Activated effector memory CD4-positive, alpha-beta T cell treated with anti-CD3 and anti-CD28 coated beads, Interleukin-2, amount 50 U/mL, for 16 hours (primary cell): ENCODE measurements around the gene CENPVL3.
"Not testable (repeated sequence)": the region's sequence is repeated elsewhere in the genome, so short reads cannot be mapped to it uniquely, and the experiment has no call there.

ENCODE experiments used
- DNase-seq: peaks from one replicate; pipeline ENCODE4 v3.0.0-alpha.2; 2020

The CENPVL3 gene

DNA sequence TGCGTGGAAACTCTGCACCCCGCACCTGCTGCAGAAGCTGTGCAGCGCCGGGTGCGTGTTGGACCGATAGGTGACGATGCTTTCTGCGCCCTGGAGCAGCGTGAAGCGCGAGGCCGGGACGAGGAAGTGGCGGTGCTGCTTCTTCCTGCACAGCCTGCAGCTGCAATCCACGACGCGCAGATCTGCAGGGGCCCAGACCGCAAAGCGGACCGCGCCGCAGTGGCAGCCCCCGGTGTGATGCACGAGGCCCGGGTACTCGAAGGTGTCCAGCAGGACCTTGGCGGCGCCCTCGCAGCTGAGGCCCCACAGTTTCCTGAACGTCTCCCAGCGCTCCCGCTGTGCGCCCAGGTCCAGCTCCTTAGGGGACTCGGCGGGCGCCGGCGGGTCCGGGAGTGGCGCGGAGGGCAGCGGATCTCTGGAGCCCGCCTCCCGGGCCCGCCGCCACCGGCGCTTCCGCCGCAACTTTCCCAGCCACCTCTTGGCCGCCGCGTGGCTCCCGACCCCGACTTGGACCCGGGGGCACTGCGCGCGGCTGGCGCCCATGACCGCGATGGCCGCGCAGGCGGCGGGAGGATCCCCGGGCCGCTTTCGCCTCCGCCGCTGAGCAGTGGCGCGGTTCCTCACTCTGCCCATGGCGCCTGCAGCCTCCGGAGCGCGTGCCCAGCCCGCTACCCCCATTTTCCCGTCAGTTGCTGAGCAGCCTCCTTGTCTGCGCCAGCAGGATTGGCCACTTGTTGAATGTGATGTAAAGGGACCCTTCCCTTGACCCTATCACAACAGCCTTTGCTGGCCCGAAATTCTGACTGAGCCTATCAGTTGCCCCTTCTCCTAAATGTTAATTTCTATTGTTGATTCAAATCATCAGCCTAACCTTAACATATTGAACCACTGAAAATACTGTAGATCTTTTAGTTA, at the start of gene CENPVL3:
CENPVL3 (minus strand) TSS at position 672 of the 915 bp plus-strand sequence; CDS start at position 633, 39 bp downstream.
- DNase-seq: not testable (repeated sequence)

- DNase-seq: no peak
These were observed 47.3 kb upstream of the CENPVL3 start for GRCh38 chrX:51665981-51666380.

DNA sequence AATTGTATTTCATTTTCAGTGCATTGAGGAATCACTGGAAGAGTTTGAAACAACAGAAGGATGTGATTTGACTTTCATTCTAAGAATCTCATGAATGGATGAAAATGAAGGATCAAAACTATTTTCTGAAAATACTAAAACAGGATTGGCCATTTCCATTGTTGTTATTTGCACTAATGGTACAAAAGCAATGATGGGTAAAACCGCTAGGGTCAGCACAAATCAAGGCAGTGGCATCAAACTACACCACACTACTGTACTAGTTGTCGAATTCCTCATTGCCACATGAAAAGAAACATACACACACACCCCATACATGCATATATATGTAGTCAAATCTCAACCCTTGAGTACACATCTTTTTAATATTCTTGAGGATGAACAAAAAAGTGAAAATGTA, 24.7 kb upstream of the CENPVL3 start:
- no peak for DNase-seq

GRCh38 chrX:51641421-51642021, 22.8 kb upstream of the CENPVL3 start:
- DNase-seq: no peak

- DNase-seq: not testable (repeated sequence)
These were observed 17.8 kb upstream of the CENPVL3 start for GRCh38 chrX:51636511-51636910.

- no peak for DNase-seq
These were observed 4.2 kb downstream of the CENPVL3 start for GRCh38 chrX:51614353-51615012.

- no peak for DNase-seq
These were observed 9.9 kb downstream of the CENPVL3 start for GRCh38 chrX:51608766-51609165.

DNA sequence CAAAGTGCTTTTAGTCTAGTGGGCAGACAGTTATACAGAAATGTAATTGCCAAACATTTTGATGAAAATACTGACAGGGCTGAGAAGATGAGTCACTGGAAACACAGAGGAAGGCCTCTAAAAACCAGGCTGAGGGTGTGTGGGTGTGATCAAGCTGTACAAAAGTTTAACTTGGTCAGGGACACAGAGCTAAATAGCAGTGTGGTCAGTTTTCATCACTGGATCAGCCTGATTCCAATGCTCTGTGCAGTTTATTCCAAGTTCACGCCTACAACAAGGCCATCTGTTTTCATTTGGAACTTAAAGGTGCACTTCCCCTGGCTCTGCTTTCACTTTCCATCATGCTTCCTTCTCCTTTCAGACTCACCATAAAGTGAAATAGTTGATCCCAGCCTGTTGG, 10.6 kb downstream of the CENPVL3 start:
- no peak for DNase-seq

DNA sequence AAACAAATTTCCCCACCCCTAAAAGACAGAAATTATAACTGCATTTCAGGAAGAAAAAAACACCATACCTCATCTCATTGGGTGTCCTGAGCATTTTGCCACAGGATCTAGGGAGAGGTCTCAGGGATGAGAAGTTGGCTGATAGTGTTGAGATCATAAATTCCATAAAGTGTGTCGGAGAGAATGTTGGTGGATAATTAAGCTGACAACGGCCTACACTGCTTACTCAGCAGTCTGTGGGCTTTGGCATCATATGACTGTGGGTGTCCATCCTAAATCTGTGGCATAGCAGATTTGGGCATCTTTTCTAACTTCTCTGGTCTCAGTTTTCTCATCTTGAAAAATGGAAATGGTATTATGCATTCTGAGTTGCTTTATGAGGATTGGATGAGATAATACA, 12.3 kb downstream of the CENPVL3 start:
- no peak for DNase-seq

GRCh38 chrX:51598899-51599298, 19.8 kb downstream of the CENPVL3 start:
- no peak for DNase-seq

DNA sequence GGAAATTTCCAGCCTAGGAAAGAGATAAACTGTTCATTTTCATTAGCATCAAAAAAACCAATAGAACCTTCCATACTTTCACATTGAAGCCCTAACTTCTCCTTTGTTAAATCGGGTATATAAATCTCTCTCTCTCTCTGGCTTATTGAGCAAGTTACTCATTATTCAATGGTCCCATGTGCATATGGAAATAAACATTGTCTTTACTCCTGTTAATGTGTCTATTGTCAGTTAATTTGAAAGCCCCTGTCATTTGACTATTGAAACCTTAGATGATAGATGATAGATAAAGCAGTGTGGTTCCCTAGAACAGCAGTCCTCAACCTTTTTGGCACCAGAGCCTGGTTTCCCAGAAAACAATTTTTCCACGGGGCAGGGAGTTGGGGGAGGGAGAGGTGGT, 46.8 kb downstream of the CENPVL3 start:
- no peak for DNase-seq

DNA sequence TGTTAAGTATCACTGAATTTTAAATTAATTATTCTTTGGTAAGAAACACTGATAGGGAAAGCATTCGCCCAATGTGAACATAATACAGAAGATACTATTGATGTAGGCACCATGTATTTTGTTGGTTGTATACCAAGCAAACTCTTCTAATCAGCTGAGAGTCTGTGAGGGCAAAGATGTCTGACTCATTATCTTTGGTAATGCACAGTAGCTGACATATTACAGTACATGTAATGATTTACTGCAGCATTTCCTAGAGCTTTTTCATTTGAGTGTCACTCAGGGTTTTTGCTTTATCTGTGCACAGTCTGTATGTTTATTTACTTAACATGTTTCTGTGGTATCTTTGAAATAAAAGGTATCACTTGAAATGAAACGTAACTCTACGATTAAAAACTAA, 49.2 kb downstream of the CENPVL3 start:
- DNase-seq: no peak

GRCh38 chrX:51568586-51568985, 50.1 kb downstream of the CENPVL3 start:
- no peak for DNase-seq
